NCI-H2171 (cell line): ENCODE measurements around the gene PRR19.

ENCODE experiments used
- DNase-seq: peaks from one replicate; lab custom pipeline; 2025; lab: John Stamatoyannopoulos, UW

PRR19 gene

DNA sequence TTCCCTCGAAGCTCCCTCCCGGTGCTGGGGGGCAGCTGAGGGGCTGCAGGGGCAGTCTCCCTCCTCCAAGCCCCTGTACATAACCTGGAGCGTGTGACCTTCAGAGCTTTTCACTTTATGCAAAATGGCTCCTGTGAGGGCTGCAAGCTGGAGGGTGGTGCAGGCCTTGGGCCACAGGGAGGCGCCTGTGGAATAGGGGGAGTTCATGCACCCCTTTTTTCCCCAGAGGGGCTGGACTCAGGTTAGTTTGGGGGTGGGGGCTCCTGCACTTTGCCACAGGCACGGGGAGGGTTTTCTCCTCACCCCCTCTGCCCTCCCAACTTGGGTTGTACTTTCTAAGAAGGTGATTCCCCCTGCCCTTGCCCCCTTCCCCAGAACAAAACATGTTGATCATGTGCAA lies 6.6 kb upstream of the PRR19 start:
- no peak for DNase-seq

DNA sequence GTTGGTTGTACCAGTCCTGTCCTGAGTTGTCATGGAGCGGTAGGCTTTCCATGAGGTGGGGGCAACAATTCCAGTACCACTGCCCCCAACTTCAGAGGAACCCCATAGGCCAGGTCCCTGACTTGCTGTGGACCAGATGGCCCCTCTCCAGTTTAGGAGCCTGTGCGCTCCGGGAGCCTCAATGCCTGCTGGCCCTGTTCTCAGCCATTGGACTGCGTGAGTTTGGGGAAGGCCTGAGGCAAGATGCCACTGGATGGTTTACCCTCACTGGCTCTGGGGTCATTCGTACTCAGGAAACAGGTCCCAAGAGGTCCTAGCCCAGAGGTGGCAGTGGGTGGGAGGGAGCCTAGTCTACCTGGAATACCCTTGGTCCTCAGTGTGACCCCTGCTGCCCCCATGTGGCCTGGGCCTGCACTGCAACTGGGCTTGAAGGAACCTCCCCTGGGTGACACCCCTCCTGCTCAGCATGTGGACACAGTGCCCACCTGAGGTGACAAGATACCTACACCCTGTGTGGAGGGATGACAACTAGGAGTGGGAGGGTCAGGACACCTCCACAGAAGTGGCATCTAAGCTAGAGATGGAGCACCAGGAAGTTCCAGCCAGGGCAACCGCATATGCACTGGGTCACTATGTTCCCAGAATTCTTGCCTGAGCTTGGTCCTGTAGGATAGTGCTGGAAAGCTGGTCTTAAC lies 6.0 kb upstream of the PRR19 start:
- peak; percentile 16 for DNase-seq

DNA sequence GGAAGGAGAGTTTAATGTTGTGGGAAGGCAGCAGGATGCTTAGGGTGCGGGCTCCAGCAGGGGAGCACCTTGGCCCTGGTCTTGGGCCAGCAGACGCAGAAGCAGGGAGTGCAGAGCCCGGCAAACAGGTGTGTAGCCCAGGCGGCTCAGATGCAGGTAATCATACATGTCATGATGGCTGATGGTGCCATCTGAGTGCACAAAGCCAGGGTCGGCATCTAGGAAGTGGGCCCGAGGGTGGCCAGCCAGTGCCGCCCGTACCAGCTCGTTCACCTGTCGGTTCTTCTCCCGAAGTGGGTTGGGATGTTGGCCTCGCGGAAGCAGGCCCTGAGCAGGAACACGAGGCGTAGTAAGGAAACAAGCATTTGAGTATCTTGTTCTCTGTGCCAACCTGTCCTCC lies 4.9 kb upstream of the PRR19 start:
- DNase-seq, result no peak

DNA sequence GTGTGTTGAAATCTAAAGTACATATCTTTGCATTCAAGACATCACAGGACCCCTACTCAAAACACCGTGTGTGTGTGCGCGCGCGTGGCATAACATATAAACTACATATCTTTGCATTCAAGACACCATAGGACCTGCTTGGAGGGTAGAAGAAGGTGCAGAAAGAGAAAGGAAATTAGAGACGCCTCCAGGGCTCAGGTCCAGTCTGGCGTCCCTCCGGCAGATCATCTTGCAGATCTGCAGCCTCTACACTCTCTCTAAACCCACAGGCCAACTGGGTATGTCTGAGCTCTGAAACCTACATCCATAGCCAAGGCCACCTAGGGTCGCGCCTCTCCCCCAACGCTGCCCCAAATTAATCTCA lies 1.2 kb downstream of the PRR19 start:
- no peak for DNase-seq

DNA sequence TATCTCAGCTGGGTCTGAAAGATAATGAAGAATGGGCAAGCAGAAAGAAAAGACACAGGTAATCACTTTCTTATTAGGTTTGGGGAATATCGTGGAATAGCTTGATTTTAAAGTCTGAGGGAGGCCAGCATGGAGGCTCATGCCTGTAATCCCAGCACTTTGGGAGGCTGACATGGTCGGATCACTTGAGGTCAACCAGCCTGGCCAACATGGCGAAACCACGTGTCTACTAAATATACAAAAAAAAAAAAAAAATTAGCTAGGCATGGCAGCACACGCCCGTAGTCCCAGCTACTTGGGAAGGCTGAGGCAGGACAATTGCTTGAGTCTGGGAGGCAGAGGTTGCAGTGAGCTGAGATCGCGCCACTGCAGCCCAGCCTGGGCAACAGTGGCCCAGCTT lies 1.9 kb downstream of the PRR19 start:
- no peak for DNase-seq

DNA sequence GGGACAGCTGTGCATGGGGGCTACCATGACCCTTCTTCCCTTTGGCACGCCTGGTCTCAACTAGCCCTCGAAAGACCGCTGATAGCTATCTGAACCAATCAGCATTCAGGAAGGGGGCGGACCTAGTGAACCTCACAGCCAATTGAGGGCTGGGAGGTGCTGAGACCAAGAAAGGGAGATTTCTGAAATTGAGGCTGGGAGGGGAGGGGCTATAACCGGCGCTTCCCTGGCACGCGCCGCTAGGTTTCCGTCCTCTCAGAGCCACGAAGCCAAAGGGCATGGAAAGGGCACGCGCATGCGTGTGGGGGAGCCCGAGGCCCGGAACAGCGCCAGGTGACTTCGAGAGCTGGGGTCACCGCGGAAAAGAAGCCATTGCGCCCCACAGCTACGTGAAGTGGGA lies 4.7 kb downstream of the PRR19 start:
- no peak for DNase-seq

DNA sequence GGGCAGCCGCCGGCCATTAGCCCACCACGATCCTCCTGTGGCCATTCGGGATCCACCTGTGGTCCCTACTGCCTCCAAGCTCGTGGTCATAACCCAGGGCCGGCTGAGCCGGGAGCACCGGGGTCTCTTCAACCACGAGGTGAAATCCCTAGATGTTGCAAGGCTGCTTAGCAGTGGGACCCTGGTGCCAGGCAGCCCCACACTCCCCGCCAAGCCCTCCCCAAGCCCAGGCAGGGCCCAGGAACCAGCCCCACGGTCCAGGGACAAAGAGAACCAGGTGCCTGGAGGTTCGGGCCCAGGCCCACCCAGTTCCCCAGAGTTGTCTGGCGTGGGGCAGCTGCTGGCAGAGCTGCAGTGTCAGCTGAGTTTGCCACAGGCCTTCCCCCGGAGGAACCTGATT lies 7.8 kb downstream of the PRR19 start:
- no peak for DNase-seq

DNA sequence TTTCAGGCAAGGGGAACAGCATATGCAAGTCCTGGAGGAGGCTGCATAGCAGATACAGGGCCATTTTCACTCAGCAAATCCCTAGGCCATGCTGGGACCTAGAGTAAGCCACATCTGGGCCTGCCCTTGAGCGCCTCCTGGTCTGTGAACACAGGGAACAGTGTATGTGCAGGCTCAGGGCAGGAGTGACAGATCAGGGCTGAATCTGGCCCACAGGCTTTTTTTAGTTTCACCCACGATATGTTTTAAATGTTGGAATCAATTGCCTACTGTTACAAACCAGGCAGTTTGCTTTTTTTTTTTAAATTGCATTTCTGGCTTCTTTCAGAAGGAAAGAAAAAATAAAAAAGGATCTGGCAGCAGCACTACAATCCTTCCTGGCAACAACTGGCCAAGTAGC lies 9.7 kb downstream of the PRR19 start:
- DNase-seq, result no peak

DNA sequence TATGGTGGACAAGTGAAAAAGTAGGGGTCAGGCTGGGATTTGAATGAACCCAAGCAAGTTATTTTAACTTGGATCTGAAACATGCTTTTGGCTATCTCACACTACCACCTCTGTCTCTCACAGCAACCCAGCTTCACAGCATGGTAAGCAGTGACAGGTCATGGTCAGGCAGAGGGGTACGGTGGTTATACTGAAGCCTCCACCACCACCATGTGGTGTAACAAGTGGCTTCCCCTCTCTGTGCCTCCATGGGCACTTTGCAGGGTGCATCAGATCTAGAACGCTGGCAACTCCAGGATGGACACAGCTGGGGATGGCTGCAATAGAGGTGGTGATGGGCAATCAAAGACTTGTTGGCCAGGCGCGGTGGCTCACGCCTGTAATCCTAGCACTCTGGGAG lies 10.4 kb downstream of the PRR19 start:
- DNase-seq, result no peak

DNA sequence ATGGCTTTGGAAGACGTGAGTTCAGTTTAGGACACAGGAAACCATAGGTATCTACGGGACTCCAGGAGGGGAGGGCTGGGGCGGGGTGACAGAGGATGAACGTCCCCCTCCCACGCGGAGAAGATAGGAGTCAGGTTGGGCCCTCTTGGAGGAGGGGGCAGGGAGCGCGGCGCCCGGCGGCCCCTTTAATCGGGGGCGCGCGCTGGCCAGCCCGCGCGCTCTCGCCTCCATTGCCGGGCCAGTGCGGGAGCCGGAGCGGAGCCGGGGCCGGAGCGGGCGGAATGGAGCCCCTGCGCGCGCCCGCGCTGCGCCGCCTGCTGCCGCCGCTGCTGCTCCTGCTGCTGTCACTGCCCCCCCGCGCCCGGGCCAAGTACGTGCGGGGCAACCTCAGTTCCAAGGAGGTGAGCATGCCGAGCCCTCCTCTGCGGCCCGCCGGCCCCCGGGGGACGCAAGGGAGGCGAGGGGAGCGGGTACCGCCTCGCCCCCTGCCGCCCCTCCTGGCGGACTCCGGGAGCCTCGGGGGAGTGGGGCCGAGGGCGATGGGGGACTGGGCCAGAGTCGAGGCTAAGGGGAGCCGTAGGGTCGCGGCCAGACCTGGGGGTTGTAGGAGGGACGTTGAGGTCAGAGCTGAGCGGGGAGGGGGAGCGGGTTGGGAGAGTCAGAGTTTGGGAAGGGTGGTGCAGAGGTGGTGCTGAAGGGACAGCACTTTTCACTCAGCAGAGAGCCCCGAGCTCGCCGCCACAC lies 11.3 kb downstream of the PRR19 start, which contains the start of gene TMEM145:
Gene TMEM145, plus strand, starts transcription at position 214 of the 744 bp plus-strand sequence. Its CDS starts 68 bp downstream, at position 282.
- DNase-seq, result peak; percentile 67

DNA sequence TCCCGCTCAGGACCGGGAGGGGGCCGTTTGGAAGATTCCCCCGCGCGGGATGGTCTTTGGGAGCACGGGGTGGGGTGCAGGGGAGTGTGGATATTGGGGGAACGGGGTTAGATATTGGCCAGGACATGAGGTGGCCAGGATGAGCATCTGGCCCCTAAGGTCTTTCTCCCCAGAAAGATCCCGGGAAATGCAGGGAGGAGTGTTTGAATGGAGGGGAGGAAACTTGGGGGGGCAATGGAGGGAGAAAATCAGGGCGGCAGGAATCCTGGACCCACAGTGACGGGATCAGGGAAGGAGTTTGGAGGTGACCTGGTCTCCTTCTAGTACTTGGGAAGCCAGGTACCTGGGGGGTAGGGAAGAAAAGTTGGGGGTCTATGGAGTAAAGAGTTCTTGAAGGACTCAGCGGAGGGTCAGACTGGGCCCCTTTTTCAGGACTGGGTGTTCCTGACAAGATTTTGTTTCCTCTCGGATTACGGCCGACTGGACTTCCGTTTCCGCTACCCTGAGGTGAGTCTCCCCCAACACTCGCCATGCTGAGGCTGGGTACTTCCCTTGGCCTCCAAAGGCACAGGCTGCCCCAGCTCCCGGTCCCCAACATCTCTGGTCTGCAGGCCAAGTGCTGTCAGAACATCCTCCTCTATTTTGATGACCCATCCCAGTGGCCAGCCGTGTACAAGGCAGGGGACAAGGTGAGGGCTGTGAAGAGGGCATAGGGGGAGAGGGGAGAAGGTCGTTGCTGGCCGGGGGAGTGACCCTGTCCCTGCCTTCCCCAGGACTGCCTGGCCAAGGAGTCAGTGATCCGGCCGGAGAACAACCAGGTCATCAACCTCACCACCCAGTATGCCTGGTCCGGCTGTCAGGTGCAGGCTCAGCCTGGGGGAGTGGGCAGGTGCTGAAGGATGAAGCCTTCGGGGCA lies 12.2 kb downstream of the PRR19 start:
- no peak for DNase-seq

DNA sequence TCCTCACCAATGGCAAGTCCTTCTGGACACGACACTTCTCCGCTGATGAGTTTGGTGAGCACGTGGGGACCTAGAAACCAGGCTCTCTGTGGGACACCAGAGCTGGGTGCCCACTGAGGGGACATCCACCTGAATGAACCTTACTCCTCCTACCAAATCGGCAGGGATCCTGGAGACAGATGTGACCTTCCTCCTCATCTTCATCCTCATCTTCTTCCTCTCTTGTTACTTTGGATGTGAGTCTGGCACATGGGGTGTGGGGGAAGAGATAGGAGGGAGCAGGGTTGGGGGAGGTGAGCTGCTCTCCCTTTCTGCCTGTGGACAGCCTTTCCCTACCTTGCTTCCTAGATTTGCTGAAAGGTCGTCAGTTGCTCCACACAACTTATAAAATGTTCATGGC lies 13.1 kb downstream of the PRR19 start:
- no peak for DNase-seq

DNA sequence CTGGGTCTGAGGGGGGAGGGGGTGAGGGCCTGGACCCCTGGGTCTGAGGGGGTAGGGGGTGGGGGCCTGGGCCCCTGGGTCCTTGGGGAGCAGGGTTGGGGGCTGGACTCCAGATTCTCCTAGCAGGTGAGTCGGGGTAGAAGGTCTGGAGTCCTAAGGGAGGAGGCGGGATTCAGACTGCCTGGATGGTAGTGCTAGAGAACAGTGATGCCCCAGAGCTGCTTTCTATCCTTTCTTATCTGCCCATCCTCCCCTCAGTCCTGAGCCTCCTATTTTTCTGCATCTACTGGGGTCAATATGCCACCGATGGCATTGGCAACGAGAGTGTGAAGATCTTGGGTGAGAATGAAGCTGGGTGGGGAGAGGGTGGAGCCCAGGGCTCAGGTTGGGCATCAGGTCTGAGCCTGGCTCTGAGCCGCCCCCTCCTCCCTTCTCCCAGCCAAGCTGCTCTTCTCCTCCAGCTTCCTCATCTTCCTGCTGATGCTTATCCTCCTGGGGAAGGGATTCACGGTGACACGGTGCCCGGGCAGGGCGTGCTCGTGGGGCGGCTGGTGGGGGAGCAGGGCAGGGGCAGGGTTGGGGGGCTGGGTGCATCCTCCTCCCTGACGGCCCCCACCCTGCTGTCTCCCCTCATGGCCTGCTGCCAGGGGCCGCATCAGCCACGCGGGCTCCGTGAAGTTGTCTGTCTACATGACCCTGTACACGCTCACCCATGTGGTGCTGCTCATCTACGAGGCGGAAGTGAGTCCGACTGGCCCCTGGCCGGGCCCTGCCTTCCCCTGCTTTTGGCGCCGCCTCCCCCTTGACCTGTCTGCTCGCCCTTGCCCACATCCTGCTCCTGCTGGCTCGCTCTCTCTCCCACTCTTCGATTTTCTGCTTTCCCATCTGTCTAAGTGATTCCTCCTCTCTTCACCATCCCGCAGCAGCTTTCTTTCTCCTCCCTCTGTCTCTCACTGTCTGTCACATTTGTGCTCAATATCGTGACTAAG lies 14.6 kb downstream of the PRR19 start:
- peak; percentile 21 for DNase-seq

DNA sequence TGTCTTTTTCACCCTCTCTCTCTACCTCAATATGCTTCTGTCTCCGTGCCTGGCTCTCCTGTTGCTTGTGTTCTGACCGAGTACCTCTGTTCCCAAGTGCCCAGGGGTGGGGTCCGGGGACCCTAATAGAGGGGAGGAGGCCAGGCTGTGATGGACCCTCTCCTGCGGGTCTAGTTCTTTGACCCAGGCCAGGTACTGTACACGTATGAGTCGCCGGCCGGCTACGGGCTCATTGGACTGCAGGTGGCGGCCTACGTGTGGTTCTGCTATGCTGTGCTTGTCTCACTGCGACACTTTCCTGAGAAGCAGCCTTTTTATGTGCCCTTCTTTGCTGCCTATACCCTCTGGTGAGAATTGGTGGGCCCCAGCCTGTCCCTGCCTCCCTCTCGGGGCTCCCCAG lies 15.6 kb downstream of the PRR19 start:
- DNase-seq, result no peak

DNA sequence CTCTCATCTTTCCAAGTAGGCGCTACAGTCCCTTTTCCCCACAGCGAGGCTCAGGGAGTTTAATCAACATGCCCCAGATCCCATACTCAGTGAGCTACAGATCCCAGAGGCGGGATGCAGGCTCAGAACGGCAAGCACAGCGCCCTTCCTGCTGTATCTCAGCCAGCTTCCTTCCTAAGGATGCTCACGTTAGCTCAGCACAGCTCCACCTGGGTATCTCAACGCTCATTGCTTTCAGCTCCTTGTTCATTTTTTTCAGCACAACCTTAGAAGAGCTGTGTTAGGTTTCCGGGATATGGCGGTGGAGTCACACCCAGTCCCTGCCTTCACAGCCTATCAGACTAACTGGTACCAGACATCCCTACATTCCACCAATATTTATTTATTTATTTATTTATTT lies 20.4 kb downstream of the PRR19 start:
- no peak for DNase-seq

DNA sequence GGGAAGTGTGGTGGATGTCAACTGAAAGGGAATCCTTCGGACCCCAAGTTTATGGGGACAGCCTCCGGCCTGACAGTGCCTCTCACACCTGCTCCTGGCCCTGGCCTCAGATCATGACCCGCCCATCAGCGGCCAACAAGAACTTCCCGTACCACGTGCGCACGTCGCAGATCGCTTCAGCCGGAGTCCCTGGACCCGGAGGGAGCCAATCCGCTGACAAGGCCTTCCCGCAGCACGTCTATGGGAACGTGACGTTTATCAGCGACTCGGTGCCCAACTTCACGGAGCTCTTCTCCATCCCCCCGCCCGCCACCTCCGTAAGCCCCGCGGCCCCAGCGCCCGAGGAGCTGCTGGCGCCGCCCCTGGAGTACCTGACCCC lies 21.5 kb downstream of the PRR19 start:
- DNase-seq, result no peak

DNA sequence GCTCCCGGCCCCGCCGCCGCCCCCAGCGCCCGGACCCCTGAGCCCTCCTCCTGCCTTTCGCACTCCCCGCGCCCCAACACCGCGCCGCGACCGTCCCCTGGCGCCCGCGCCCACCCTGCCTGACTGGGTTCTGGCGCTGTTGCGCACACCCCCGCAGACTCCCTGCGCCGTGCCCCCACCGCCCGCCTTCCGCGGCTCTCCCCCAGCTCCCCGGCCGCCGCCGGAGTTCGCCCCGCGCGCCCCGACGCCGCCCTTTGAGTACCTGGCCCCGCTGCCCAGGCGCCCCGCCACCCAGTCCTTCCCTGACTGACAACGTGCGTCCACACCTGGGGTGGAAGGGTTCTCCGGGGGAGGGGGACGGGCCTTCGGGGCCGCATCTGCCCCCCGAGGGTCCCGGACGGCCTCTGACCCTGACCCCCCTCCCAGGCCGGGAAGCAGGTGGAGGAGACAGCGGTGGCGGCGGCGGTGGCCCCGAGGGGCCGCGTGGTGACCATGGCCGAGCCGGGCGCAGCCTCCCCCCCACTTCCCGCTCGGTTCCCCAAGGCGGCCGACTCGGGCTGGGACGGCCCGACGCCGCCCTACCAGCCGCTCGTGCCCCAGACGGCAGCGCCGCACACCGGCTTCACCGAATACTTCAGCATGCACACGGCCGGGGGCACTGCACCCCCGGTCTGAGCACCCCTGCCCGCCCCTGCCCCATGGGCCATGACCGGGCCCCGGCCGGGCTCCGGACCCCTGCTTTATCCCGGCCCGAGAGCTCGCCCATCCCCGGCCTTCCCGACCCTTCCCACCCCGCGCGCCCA lies 22.1 kb downstream of the PRR19 start:
- DNase-seq, result no peak

DNA sequence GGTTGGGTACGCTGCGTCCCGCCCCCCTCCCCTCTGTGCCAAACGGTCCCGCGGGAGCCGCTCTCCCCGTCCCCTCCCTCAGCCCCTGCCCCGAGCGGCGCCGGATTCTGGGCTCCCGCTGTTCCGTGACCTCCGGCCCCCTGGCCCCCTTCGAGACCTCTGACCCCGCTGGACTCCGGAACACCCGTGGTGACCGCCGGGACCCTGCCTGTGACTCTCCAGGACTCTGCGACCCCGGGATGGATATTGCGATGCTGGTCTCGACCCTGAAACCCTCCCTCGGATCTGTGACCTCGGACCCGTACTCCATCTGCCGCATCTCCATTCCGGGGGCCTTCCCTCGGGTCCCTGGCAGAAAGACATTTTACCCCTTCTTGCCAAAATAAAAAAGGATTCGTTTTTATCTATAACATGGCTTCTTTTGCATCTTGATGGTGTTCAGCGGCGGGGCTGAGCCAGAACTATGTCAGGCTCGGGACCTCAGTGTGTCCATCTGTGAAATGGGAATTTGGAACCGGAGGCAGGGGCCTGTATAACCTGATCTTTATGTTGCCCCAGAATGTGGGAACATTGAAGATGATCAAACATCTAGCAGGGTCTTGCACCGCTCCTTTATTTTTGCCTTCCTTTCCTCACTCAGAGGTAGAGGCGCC lies 22.8 kb downstream of the PRR19 start:
- DNase-seq, result no peak

DNA sequence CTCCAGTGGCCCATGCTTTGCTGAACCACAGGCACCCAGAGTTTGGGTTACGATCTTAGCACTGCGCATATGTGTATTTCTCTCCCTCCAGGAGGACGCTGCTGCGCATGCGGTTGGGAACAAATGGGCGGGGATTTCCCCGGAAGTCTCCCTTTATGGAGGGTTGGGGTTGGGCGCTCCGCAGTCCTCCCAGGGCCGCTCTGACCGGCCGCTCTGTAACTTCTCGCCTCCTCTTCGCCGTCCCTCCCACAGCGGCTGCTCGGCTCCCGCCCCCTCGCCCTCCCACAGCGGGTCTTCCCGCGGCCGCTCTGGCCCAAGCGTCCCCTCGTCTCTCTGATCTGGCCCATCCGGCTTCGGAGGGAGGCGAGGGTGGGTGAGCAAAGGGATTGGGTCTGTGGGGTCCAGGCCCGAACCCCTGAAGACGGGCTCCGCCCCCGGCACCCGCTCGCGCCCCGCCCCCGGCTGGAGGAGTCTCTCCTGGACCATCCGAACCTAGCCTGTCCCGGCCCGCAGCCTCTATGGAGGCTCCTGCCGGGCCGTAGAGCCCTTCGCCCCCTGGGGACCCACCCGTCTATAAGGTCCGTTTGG lies 23.5 kb downstream of the PRR19 start, which contains the start of gene MEGF8:
Gene MEGF8, plus strand, starts transcription at position 328 of the 588 bp plus-strand sequence. CDS start 609 bp downstream, outside the sequence.
- DNase-seq, result peak; percentile 97
